ENCODE measurements around the gene PCMT1.

Gene PCMT1

DNA sequence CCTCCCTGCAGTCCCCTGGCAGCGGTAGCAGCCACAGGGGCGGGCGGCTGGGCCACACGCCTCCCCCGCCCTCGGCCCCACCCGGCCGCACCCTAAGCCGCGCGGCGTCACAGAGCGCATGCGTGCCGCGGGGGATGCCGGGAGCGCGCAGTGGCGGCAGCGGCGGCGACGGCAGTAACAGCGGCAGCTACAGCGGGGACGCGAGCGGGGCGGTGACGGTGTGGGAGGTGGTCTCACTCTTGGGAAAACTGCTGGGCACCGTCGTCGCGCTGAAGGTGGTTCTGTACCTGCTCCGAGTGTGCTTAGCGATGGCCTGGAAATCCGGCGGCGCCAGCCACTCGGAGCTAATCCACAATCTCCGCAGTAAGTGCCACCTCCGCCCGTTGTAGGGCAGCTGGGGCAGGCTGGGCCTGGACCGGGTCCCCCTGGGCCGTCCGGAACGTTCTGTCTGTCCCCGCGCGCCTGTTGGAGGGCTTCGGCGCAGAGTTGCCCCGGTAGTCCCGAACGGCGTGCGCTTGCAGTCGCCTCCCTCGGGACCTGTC lies at the start of gene PCMT1:
PCMT1 (plus strand) TSS at position 148 of the 542 bp plus-strand sequence; CDS start at position 309, 161 bp downstream.
- DNase-seq (ENCODE audit: extremely low spot score), result peak; percentile 95
- no peak for TF ChIP-seq CTCF (IDR thresholded peaks at IDR 0.05; ENCODE audit: control extremely low read depth, extremely low read depth, low read depth, missing control alignments)
- POLR2A ChIA-PET, result no interaction called here
- CTCF ChIA-PET, result interaction anchor here (1.3 kb wide), 1 partner anchor 13 kb away, joined by 3 read pairs; no protein-coding TSS in a partner anchor

DNA sequence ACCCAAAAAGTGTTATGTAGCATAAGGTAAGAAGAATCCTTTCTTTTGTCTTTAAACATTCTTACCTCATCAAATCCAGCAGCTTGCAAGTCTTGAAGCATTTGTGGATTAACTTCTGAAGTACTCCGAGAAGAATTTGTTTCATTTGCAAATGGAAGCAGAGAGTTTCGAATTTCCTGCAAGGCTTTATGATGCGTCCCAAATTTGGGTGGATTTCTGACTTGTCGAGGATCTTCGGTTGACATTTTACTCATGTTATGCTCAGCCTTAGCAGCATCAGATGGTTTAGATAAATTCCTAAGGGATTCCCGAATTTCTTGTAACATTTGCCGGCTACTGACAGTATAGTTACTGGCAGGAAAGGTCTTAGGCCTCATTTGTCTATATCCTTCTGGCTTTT lies 47.8 kb upstream of the PCMT1 start:
- DNase-seq (ENCODE audit: extremely low spot score), result no peak
- CTCF ChIA-PET, result interaction anchor here (1.0 to 3.6 kb wide), 2 partner anchors 16 to 19 kb away, joined by 3 to 11 read pairs; partner anchors contain the start of gene LATS1
- POLR2A ChIA-PET, result no interaction called here
- TF ChIP-seq CTCF (IDR thresholded peaks at IDR 0.05; ENCODE audit: control extremely low read depth, extremely low read depth, low read depth, missing control alignments), result no peak

- CTCF ChIA-PET, result no interaction called here
- TF ChIP-seq CTCF (IDR thresholded peaks at IDR 0.05; ENCODE audit: control extremely low read depth, extremely low read depth, low read depth, missing control alignments), result no peak
- POLR2A ChIA-PET, result interaction anchor here (0.7 kb wide), 1 partner anchor 137 kb away, joined by 3 read pairs; no protein-coding TSS in a partner anchor
- DNase-seq (ENCODE audit: extremely low spot score), result no peak
Observed at GRCh38 chr6:149711711-149712110, 37.8 kb upstream of the PCMT1 start.

GRCh38 chr6:149714442-149714841 lies 35.1 kb upstream of the PCMT1 start:
- no peak for DNase-seq (ENCODE audit: extremely low spot score)
- no peak for TF ChIP-seq CTCF (IDR thresholded peaks at IDR 0.05; ENCODE audit: control extremely low read depth, extremely low read depth, low read depth, missing control alignments)
- CTCF ChIA-PET, result interaction anchor here (1.1 kb wide), 1 partner anchor 169 kb away, joined by 3 read pairs; the partner anchor contains the start of gene PPIL4
- POLR2A ChIA-PET, result no interaction called here

GRCh38 chr6:149716181-149716963 lies 33.2 kb upstream of the PCMT1 start:
- CTCF ChIA-PET, result interaction anchor here (1.0 to 2.7 kb wide), 6 partner anchors 10 to 156 kb away, joined by 3 to 11 read pairs (median 3); no protein-coding TSS in a partner anchor
- POLR2A ChIA-PET, result no interaction called here
- no peak for TF ChIP-seq CTCF (IDR thresholded peaks at IDR 0.05; ENCODE audit: control extremely low read depth, extremely low read depth, low read depth, missing control alignments)
- peak; percentile 49 for DNase-seq (ENCODE audit: extremely low spot score)

DNA sequence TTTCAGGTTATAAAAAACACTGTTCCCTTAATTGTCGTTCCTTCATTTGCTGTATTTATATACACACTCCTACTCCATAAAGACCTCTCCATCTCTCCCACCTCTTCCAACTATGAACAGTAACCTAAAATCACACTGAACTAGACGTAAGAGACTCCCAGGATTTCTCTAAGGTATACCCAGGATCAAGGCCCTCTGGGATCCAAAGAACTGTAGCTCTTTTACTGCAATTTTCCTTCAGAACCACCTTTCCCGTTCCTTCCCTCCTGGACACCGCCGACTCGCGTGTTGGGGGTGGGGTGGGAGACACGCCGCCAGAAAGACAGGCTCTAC lies 32.3 kb upstream of the PCMT1 start:
- DNase-seq (ENCODE audit: extremely low spot score), result no peak
- ChIA-PET CTCF (interaction anchor here (1.0 to 2.7 kb wide), 7 partner anchors 11 to 157 kb away, joined by 3 to 11 read pairs (median 3); no protein-coding TSS in a partner anchor), POLR2A (interaction anchor here (0.6 kb wide), 1 partner anchor 18 kb away, joined by 3 read pairs; no protein-coding TSS in a partner anchor)
- TF ChIP-seq CTCF (IDR thresholded peaks at IDR 0.05; ENCODE audit: control extremely low read depth, extremely low read depth, low read depth, missing control alignments), result no peak
